ENCODE data around the gene BUD23.

Gene BUD23, protein sequence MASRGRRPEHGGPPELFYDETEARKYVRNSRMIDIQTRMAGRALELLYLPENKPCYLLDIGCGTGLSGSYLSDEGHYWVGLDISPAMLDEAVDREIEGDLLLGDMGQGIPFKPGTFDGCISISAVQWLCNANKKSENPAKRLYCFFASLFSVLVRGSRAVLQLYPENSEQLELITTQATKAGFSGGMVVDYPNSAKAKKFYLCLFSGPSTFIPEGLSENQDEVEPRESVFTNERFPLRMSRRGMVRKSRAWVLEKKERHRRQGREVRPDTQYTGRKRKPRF

DNA sequence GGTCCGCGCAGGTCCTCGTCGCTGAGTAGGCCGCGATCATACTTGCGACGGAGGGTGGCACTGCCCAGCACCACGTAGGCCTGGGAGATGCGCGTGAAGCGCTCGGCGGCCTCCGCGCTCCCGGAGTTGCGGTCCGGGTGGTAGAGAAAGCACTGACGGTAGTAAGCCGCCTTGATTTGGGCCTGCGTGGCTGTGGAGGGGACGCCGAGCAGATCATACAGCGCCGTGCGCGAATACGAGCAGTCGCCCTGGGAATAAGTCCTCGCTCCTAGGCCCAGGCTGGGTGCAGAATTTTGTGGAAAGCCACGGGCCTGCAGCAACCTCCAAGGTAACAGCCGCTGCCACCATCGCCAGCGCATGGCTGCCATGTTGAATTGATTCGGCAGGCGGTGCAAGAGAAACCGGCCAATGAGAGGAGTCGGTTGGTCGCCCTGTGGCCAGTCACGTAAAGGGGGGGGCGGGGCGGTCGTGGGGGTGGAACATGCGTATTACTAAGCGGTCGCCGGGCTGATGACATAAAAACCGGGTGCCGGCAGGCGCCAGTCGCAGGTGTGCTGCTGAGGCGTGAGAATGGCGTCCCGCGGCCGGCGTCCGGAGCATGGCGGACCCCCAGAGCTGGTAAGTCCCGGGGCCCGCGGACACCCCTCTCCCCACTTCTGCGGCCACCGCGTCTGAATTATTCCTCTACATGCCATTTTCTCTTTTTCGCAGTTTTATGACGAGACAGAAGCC is at the start of gene BUD23, which contains the start of gene DNAJC30:
TSS of gene BUD23 (plus strand) at position 542 of the 732 bp plus-strand sequence. CDS start at position 571, 29 bp downstream.
TSS of gene DNAJC30 (minus strand) at position 398 of the 732 bp plus-strand sequence. CDS start at position 368, 30 bp downstream.
- peak within 1 kb of the TSS; percentile 96 for H3K4me3 ChIP-seq (ENCODE audit: low read depth, low read length)
- TF ChIP-seq, protein P1, sequence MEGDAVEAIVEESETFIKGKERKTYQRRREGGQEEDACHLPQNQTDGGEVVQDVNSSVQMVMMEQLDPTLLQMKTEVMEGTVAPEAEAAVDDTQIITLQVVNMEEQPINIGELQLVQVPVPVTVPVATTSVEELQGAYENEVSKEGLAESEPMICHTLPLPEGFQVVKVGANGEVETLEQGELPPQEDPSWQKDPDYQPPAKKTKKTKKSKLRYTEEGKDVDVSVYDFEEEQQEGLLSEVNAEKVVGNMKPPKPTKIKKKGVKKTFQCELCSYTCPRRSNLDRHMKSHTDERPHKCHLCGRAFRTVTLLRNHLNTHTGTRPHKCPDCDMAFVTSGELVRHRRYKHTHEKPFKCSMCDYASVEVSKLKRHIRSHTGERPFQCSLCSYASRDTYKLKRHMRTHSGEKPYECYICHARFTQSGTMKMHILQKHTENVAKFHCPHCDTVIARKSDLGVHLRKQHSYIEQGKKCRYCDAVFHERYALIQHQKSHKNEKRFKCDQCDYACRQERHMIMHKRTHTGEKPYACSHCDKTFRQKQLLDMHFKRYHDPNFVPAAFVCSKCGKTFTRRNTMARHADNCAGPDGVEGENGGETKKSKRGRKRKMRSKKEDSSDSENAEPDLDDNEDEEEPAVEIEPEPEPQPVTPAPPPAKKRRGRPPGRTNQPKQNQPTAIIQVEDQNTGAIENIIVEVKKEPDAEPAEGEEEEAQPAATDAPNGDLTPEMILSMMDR (IDR thresholded peaks at IDR 0.05; ENCODE audit: borderline replicate concordance, insufficient read depth, low read depth, low read length) = no peak

DNA sequence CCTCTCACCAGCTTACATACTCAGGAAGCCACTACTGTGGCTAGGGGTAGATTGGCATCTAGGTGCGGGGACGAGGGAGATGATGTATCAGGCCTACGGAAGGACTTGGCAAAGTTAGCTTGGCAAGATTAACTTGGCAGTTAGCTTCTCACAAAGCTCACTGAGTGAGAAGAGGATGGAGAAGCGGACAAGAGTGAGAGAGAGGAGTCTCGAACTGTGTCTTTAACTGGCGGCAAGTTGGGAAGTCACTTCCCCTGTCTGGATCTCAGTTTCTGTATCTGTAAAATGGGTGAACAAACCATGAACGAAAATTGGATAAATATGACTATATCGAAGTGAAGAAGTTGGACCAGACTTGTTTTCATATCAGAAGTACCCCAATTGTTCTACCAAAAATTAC is 49.6 kb upstream of the BUD23 start:
- TF ChIP-seq, protein P1 (IDR thresholded peaks at IDR 0.05; ENCODE audit: borderline replicate concordance, insufficient read depth, low read depth, low read length) = no peak
- H3K4me3 ChIP-seq (ENCODE audit: low read depth, low read length) = no peak overlapping the region

DNA sequence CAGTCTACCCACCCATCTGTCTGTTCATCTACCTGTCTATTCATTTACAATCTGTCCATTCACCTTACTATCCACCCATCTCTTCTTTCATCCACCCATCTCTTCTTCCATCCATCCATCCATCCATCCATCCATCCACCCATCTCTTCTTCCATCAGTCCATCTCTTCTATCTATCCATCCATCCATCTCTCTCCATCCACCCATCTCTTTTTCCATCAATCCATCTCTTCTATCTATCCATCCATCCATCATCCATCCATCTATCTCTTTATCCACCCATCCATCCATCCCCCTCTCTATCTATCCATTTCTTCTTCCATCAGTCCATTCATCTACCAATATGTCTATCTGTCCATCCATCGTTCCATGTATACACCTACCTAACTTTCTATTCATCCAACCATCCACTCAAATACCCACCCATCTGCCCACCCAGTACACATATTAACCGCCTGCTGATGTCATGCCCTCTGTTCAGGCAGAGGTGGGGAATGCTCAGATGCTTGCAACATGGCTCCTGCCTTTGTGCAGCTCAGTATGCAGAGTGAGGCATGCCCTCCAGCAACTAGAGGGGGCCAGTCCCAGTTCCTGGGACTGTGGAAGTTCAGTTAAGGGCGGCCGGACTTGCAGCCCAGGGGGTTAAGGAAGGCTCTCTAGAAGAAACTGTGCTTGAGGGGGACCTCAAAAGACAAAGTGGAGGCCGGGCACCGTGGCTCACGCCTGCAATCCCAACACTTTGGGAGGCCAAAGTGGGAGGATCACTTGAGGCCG is 47.8 kb upstream of the BUD23 start:
- H3K4me3 ChIP-seq (ENCODE audit: low read depth, low read length) = no peak overlapping the region
- TF ChIP-seq, protein P1 (IDR thresholded peaks at IDR 0.05; ENCODE audit: borderline replicate concordance, insufficient read depth, low read depth, low read length) = no peak

DNA sequence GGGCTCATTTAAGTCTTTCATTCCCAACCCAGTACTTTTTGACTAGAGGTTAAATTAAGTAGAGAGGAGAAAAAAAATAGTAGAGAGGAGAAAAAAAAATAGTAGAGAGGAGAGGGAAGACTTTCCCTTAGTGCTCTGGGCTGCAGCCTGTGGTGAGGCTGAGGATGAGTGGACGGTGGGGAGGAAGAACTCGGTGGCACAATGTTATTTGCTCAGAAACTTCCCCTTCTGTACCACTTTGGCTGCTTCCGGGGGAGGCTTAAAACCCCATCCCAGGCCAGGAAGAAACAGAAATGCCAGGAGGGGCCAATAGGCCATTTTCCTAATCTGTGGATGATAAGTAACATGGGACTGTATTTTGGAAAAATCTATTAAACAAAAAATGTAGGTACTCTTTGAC is 44.5 kb upstream of the BUD23 start:
- TF ChIP-seq, protein P1 (IDR thresholded peaks at IDR 0.05; ENCODE audit: borderline replicate concordance, insufficient read depth, low read depth, low read length) = no peak
- no peak overlapping the region for H3K4me3 ChIP-seq (ENCODE audit: low read depth, low read length)

DNA sequence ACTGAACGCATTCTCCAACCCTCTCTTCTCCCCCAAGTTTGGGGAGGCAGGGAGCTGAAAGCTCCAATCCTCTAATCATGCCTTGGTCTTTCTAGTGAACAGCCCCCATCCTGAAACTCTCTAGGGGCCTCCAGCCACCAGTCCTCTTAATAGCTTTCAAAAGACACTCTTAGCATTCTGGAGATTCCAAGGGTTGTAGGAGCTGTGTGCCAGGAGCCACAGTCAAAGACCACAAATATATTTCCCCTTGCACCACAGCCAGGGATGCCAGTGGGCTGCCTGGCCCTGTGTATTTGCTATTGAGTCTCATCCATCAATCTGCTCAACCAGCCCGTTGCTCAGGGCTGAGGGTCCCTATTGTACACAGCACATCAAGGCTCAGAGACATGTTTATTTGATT is 40.6 kb upstream of the BUD23 start:
- H3K4me3 ChIP-seq (ENCODE audit: low read depth, low read length) = no peak overlapping the region
- TF ChIP-seq, protein P1 (IDR thresholded peaks at IDR 0.05; ENCODE audit: borderline replicate concordance, insufficient read depth, low read depth, low read length) = no peak

DNA sequence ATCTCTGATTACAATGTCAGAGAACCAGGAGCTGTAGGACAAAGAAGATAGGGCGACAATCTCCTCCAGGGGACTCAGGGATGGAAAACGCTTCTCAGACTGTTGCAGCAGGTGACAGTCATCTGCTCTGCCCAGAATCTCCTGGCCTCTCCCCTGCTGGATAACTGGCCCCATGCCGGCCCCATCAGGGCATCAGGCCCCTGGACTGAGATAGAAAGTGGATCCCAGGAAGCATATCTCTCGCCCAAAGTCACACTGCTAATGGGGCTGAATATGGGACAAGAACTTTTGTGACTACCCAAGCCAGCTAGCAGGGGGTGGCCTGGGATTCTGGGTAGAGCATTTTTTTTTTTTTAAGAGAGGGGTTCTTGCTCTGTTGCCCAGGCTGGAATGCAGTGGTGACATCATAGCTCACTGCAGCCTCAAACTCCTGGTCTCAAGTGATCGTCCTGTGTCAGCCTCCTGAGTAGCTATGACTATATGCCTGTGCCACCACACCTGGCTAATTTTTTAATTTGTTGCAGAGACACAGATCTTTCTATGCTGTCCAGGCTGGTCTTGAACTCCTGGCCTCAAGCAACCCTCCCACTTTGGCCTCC is 38.6 kb upstream of the BUD23 start:
- TF ChIP-seq, protein P1 (IDR thresholded peaks at IDR 0.05; ENCODE audit: borderline replicate concordance, insufficient read depth, low read depth, low read length) = no peak

More for the DNA sequence above, 38.6 kb upstream of the BUD23 start:
- H3K4me3 ChIP-seq (ENCODE audit: low read depth, low read length) = no peak overlapping the region

Data from GM12875 (cell line).